Tibial nerve (tissue), 3 donors: ENCODE data around the gene LARGE2.

Source experiments
- POLR2A ChIP-seq, 2 donors: fragments of 450-650 bp; IDR thresholded peaks; one replicate each; pipeline ENCODE4 v1.6.1; 2017; ENCODE audit warnings: antibody characterized with exemption in 2 of 2, mild to moderate bottlenecking in 2 of 2, moderate library complexity in 2 of 2
- TF ChIP-seq, protein P1 (sequence below), 5 experiments: fragments of 200-600 bp in 3 of 5; fragments of 450-650 bp in 2 of 5; sonication (generic) in 3 of 5; IDR thresholded peaks; one replicate each; pipeline ENCODE4 v1.5.1; 2016 to 2019; ENCODE audit warnings: antibody characterized with exemption in 5 of 5, mild to moderate bottlenecking in 3 of 5, moderate library complexity in 2 of 5

DNA sequence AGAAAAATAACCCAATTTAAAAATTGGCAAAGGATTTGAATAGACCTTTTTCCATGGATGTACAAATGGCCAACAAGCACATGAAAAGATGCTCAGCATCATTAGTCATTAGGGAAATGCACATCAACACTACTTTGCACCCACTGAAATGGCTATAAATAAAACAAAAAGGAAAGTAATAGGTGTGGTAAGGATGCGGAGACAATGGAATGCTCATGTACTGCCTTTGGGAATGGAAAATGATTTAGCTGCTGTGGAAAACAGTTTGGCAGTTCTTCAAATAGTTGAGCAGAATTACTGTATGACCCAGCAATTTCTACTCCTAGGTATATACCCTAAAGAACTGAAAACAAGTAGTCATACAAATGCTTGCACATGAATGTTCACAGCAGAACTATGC lies 37.4 kb downstream of the LARGE2 start:
- TF ChIP-seq, protein P1, sequence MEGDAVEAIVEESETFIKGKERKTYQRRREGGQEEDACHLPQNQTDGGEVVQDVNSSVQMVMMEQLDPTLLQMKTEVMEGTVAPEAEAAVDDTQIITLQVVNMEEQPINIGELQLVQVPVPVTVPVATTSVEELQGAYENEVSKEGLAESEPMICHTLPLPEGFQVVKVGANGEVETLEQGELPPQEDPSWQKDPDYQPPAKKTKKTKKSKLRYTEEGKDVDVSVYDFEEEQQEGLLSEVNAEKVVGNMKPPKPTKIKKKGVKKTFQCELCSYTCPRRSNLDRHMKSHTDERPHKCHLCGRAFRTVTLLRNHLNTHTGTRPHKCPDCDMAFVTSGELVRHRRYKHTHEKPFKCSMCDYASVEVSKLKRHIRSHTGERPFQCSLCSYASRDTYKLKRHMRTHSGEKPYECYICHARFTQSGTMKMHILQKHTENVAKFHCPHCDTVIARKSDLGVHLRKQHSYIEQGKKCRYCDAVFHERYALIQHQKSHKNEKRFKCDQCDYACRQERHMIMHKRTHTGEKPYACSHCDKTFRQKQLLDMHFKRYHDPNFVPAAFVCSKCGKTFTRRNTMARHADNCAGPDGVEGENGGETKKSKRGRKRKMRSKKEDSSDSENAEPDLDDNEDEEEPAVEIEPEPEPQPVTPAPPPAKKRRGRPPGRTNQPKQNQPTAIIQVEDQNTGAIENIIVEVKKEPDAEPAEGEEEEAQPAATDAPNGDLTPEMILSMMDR (IDR thresholded peaks at IDR 0.05): no peak
- no peak for TF ChIP-seq POLR2A (IDR thresholded peaks at IDR 0.05)
